Endothelial cell of umbilical vein (primary cell): ENCODE data around the gene CCDC12. TPM values are rescaled to one million over a fixed set of nuclear protein-coding genes. Genes with fewer than 3 reads are reported as not detected.

Source experiments
- BruUV-seq: library from RNA; stranded (reverse); fragments of 400-500 nt; replicated peaks from 2 replicates; lab custom pipeline; 2021; lab: Mats Ljungman, UMichigan
- CTCF ChIA-PET: fragments of 300-600, 350-600 bp; sonication (Branson Sonifier 250); formaldehyde crosslinking; loops from one replicate; lab custom pipeline; 2021; ENCODE audit warnings: antibody characterized with exemption, inconsistent platforms; lab: Charles Lee
- POLR2A ChIA-PET: fragments of 300-600, 350-600 bp; sonication (Branson Sonifier 250); formaldehyde crosslinking; loops from one replicate; lab custom pipeline; 2021; ENCODE audit warnings: antibody characterized with exemption, inconsistent platforms; lab: Charles Lee
- DNase-seq: peaks from one replicate; pipeline ENCODE4 v3.0.0-alpha.2; 2011; ENCODE audit warnings: low read depth, low spot score
- FAIRE-seq: peaks from 2 replicates; lab custom pipeline; 2011; peaks lifted over from hg19 to GRCh38; lab: Jason Lieb, UNC
- H2AFZ ChIP-seq: 2 replicates; pipeline ENCODE4 v1.6.0; 2012; ENCODE audit warnings: low read depth, low read length, control low read depth, inconsistent platforms
- H3K27ac ChIP-seq: 2 replicates; pipeline ENCODE4 v1.5.1; 2011; ENCODE audit warnings: low read depth, mild to moderate bottlenecking, control low read depth, low read length, moderate library complexity; ENCODE audit not compliant: insufficient read depth
- H3K27me3 ChIP-seq, 2 experiments: 2 replicates each; pipeline versions ENCODE4 v1.6.0 to v1.6.1; 2011; ENCODE audit warnings: low read length in 2 of 2, mixed read lengths in 1 of 2; ENCODE audit not compliant: control insufficient read depth in 2 of 2, insufficient read depth in 2 of 2
- H3K36me3 ChIP-seq, 2 experiments: 2 replicates in 1 of 2; 3 replicates in 1 of 2; pipeline ENCODE4 v1.5.1; 2011; ENCODE audit warnings: low read length in 2 of 2, mild to moderate bottlenecking in 1 of 2, moderate library complexity in 1 of 2; ENCODE audit not compliant: control insufficient read depth in 2 of 2, insufficient read depth in 2 of 2; ENCODE audit errors: extremely low read depth in 1 of 2
- H3K4me1 ChIP-seq: 3 replicates; pipeline ENCODE4 v1.5.1; 2011; ENCODE audit warnings: mild to moderate bottlenecking, low read length; ENCODE audit not compliant: control insufficient read depth, insufficient read depth; ENCODE audit errors: extremely low read depth
- H3K4me2 ChIP-seq: 2 replicates; pipeline ENCODE4 v1.6.1; 2011; ENCODE audit warnings: low read length, control low read depth, mixed read lengths; ENCODE audit not compliant: insufficient read depth
- H3K4me3 ChIP-seq, 3 experiments: fragments of 200-600 bp in 1 of 3; sonication (generic), shearing (Covaris generic) in 1 of 3; replicated peaks in 1 of 3; 2 replicates each; pipeline ENCODE4 v1.5.1; 2011 to 2016; ENCODE audit warnings: control low read depth in 3 of 3, low read length in 3 of 3, mild to moderate bottlenecking in 2 of 3, inconsistent platforms in 1 of 3, low read depth in 1 of 3, moderate library complexity in 1 of 3; ENCODE audit not compliant: insufficient read depth in 1 of 3
- H3K79me2 ChIP-seq: 2 replicates; pipeline ENCODE4 v1.6.0; 2012; ENCODE audit warnings: low read length, inconsistent platforms; ENCODE audit not compliant: control insufficient read depth, insufficient read depth
- H3K9ac ChIP-seq: replicated peaks from 2 replicates; pipeline ENCODE3; 2011; ENCODE audit warnings: low read length, control low read depth; ENCODE audit not compliant: insufficient read depth; ENCODE audit errors: extremely low read depth
- H3K9me1 ChIP-seq: replicated peaks from 3 replicates; pipeline ENCODE4 v1.6.0; 2011; ENCODE audit warnings: mild to moderate bottlenecking, low read length; ENCODE audit not compliant: control insufficient read depth, insufficient read depth; ENCODE audit errors: extremely low read depth
- H3K9me3 ChIP-seq: replicated peaks from 2 replicates; pipeline ENCODE4 v1.5.1; 2012; ENCODE audit warnings: low read length, inconsistent platforms; ENCODE audit not compliant: control insufficient read depth, insufficient read depth
- H4K20me1 ChIP-seq: replicated peaks from 2 replicates; pipeline ENCODE3; 2011; ENCODE audit warnings: mild to moderate bottlenecking, low read length; ENCODE audit not compliant: control insufficient read depth, insufficient read depth; ENCODE audit errors: extremely low read depth
- CTCF ChIP-seq, 2 donors: IDR thresholded peaks; 1 replicate in 1 of 2; 2 replicates in 1 of 2; pipeline ENCODE4 v1.5.1; 2011; ENCODE audit warnings: low read length in 2 of 2, mild to moderate bottlenecking in 2 of 2, moderate library complexity in 2 of 2, control low read depth in 1 of 2, inconsistent platforms in 1 of 2, low read depth in 1 of 2; ENCODE audit not compliant: insufficient read depth in 1 of 2; ENCODE audit errors: extremely low read depth in 1 of 2
- EZH2 ChIP-seq: IDR thresholded peaks from 2 replicates; pipeline ENCODE4 v1.6.1; 2012; ENCODE audit warnings: borderline replicate concordance, low read depth, mild to moderate bottlenecking, moderate library complexity, low read length, inconsistent platforms; ENCODE audit not compliant: severe bottlenecking
- FOS ChIP-seq: IDR thresholded peaks from 2 replicates; pipeline ENCODE4 v1.6.1; 2011; ENCODE audit warnings: mild to moderate bottlenecking, low read length, moderate library complexity, borderline replicate concordance; ENCODE audit not compliant: insufficient read depth
- GATA2 ChIP-seq: IDR thresholded peaks from 2 replicates; pipeline ENCODE4 v1.7.0; 2011; ENCODE audit warnings: low read depth, mild to moderate bottlenecking, moderate library complexity, mixed read lengths, low read length; ENCODE audit not compliant: insufficient read length, insufficient read depth
- JUN ChIP-seq: IDR thresholded peaks from 2 replicates; pipeline ENCODE4 v1.6.1; 2011; ENCODE audit warnings: borderline replicate concordance, low read depth; ENCODE audit not compliant: insufficient read length, insufficient read depth
- MYC ChIP-seq: IDR thresholded peaks from one replicate; pipeline ENCODE4 v1.6.1; 2011; ENCODE audit warnings: mild to moderate bottlenecking, low read depth, low read length
- POLR2A ChIP-seq: IDR thresholded peaks from 2 replicates; pipeline ENCODE4 v1.6.1; 2012; ENCODE audit warnings: low read depth, mild to moderate bottlenecking, control low read depth, low read length
- POLR2AphosphoS5 ChIP-seq: IDR thresholded peaks from 2 replicates; pipeline ENCODE4 v1.6.1; 2012; ENCODE audit warnings: low read depth, mild to moderate bottlenecking, control low read depth, low read length, moderate library complexity; ENCODE audit not compliant: insufficient read depth
- dilution Hi-C: fragments of 300-500 bp; cut with MboI; formaldehyde crosslinking; loops from one replicate; pipeline ENCODE4 v1.15.0; 2019; ENCODE audit warnings: low sequenced_read_pairs; ENCODE audit not compliant: extremely low pct_ligation_motif_present
- intact Hi-C: fragments of 100-400 bp; cut with micrococcal nuclease; formaldehyde crosslinking; loops from one replicate; pipeline ENCODE4 v1.10.0; 2022
- polyA plus RNA-seq, 4 experiments: library from polyadenylated mRNA; depleted of rRNA in 3 of 4; stranded (reverse) in 3 of 4; unstranded in 1 of 4; fragments of >200 nt; gene quantifications; 2 replicates each; pipeline versions ENCODE4 v1.2.1 to v1.2.3, GENCODE V29; 2011 to 2012; ENCODE audit warnings: missing spikeins in 1 of 4
- total RNA-seq: library from RNA; stranded (reverse); gene quantifications from 2 replicates; pipeline ENCODE4 v1.2.3, GENCODE V29; 2021
- TF ChIP-seq, protein P1 (sequence below): IDR thresholded peaks from 2 replicates; pipeline ENCODE4 v1.6.1; 2011; ENCODE audit not compliant: insufficient read depth, insufficient read length

Gene CCDC12
- total and polyA plus RNA-seq, 2 donors (not counting 3 experiments of a cell fraction or from before 2014, with no cell fraction given): 35.1 to 50.5 TPM

DNA sequence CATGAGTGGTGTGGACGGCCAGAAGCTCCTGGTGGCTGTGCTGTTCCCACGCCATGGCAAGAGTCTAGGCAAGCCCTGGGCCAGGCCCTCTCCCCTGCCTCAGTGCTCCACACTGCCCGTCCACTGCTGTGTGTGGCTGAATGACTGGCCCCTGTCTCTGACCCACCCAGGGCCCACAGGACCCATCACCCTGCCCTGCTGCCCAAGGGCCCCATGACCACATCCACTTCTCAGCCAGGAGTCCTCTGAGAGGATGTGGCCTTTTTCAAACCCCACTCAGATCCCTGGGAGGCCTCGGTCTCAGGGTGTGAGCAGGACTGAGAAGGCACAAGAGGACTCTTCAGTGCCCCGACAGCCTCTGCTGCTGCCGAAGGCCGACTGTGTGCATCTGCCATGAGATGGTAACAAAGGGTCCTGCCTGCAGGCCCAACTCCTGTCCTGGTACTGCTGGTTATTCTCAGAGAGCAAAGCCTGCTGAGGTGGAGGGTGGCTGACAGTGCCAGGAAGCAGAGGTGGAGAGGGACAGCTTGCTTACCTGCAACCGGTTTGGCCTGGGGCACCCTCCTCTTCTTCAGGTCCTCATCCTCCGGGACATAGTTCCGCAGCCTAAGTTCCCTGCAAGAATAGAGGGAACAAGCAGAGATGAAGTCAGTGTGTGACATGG lies 51.5 kb downstream of the CCDC12 start:
- H3K9me3 ChIP-seq: no peaks in the 10 kb centered on the region
- H3K4me2 ChIP-seq: no peak overlapping the region
- intact Hi-C loops: loop anchor here (5.0 to 10.0 kb wide), 2 partner anchors 400 to 442 kb away; no protein-coding TSS in a partner anchor
- CTCF ChIA-PET: interaction anchor here (1.8 to 2.9 kb wide), 3 partner anchors 16 to 399 kb away, joined by 6 to 21 read pairs (median 9); no protein-coding TSS in a partner anchor
- peaks cover 27% of the 10 kb centered on the region for H3K4me1 ChIP-seq
- H3K9ac ChIP-seq: no peak overlapping the region
- BruUV-seq: no TSS peak
- no peak overlapping the region for H3K4me3 ChIP-seq
- H4K20me1 ChIP-seq: no peaks in the 10 kb centered on the region
- no peak for FAIRE-seq
- no peaks in the 10 kb centered on the region for H3K9me1 ChIP-seq
- no peak for TF ChIP-seq MYC
- TF ChIP-seq POLR2A: no peak
- TF ChIP-seq JUN: no peak
- TF ChIP-seq FOS: no peak
- no peak for TF ChIP-seq EZH2
- TF ChIP-seq CTCF (IDR thresholded peaks at IDR 0.05; ENCODE audit: extremely low read depth in 1 of 2, insufficient read depth in 1 of 2, low read depth in 1 of 2, low read length in 2 of 2): no peak
- no peak for TF ChIP-seq GATA2
- no peak for TF ChIP-seq POLR2AphosphoS5
- TF ChIP-seq, protein P1, sequence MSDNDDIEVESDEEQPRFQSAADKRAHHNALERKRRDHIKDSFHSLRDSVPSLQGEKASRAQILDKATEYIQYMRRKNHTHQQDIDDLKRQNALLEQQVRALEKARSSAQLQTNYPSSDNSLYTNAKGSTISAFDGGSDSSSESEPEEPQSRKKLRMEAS: no peak
- H3K79me2 ChIP-seq: peaks cover 36% of the 10 kb centered on the region
- H3K36me3 ChIP-seq: peaks cover 8 to 43% of the 10 kb centered on the region in 2 experiments
- dilution Hi-C loops: no loop called here
- no peak overlapping the region for H2AFZ ChIP-seq
- POLR2A ChIA-PET: no interaction called here
- no peaks in the 10 kb centered on the region for H3K27me3 ChIP-seq
- DNase-seq: no peak
- no peak overlapping the region for H3K27ac ChIP-seq
